VCaP (cell line): ENCODE data around the gene CACNA1S.

ENCODE experiments used
- H3K27ac ChIP-seq: fragments of 450-650 bp; 2 replicates; pipeline ENCODE4 v1.5.1; 2017
- CTCF ChIP-seq: fragments of 450-650 bp; conservative IDR thresholded peaks from 2 replicates; pipeline ENCODE4 v1.5.1; 2017; ENCODE audit warnings: mild to moderate bottlenecking, moderate library complexity

CACNA1S gene

GRCh38 chr1:200998323-200998722 lies 113.9 kb downstream of the CACNA1S start:
- no peak overlapping the region for H3K27ac ChIP-seq
- no peak for TF ChIP-seq CTCF

- no peak for TF ChIP-seq CTCF
- peak overlapping the region; percentile 95 for H3K27ac ChIP-seq
These were observed 119.7 kb downstream of the CACNA1S start for GRCh38 chr1:200992382-200993048.

- peak overlapping the region; percentile 95 for H3K27ac ChIP-seq
- no peak for TF ChIP-seq CTCF
These were observed 121.1 kb downstream of the CACNA1S start for GRCh38 chr1:200991097-200991614.

- no peak overlapping the region; the same call in 1 of the 2 replicates for H3K27ac ChIP-seq
- TF ChIP-seq CTCF = no peak
These were observed 122.1 kb downstream of the CACNA1S start for GRCh38 chr1:200990114-200990513.
